Subcutaneous adipose tissue (tissue), 4 donors: Measurements from ENCODE around the gene KRTAP19-3. TPM values are rescaled to one million over a fixed set of nuclear protein-coding genes. Genes with fewer than 3 reads are reported as not detected.

Experiments used
- CTCF ChIP-seq: fragments of 450-650 bp; IDR thresholded peaks from one replicate; pipeline ENCODE4 v1.5.1; 2016; ENCODE audit warnings: low read depth, mild to moderate bottlenecking, control low read depth, antibody characterized with exemption, moderate library complexity
- total RNA-seq, 4 donors: library from RNA; depleted of rRNA; stranded (reverse); fragments of >200 nt; gene quantifications; one replicate each; pipeline ENCODE4 v1.1.0, GENCODE V29; 2016

Gene KRTAP19-3
- total RNA-seq, 4 donors from 2014 or later = not detected

- no peak for TF ChIP-seq CTCF
Observed at GRCh38 chr21:30482130-30482529, 9.7 kb downstream of the KRTAP19-3 start.

DNA sequence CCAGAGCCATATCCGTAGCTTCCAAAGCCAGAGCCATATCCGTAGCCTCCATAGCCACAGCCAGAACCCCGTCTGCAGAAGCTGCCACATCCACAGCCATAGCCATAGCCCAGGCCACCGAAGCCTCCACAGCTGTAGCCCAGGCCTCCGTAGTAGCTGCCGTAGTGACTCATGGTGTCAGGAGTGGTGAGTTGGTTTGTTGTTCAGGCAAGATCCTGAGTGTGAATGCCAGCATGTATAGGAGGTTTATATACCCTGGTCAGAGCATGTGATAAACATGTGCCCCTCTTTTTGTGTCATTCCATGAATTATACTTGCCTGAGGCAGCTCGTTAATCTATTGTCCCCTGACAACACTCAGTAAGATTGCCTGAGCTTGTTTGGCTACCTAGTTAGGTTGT, 11.7 kb downstream of the KRTAP19-3 start, which contains the start of gene KRTAP19-1:
Gene KRTAP19-1 (minus strand): TSS at position 223 of the 400 bp plus-strand sequence. CDS start 50 bp downstream, at position 173.
- TF ChIP-seq CTCF = no peak

GRCh38 chr21:30479259-30479658, 12.6 kb downstream of the KRTAP19-3 start:
- TF ChIP-seq CTCF = no peak

GRCh38 chr21:30478004-30478403, 13.8 kb downstream of the KRTAP19-3 start:
- no peak for TF ChIP-seq CTCF

GRCh38 chr21:30468900-30469714, 22.7 kb downstream of the KRTAP19-3 start:
- no peak for TF ChIP-seq CTCF

DNA sequence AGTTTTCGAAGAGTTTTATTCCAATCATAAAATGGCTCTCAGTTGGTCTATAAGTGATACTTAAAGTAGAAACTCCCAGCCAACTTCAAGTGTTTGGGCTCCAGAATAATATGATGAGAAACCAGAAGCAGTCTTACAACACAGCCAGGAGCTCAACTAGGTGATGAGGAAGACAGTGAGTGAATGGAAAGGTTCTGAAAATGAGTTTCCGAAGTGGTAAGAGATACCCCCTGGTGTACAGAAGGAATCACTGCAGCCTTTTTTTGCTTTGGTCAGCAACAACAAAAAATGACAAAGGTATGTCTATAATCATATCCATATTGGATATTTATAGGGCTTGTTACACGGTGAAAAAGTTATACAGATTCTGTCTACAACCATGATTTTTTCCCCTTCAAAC, 28.1 kb downstream of the KRTAP19-3 start:
- TF ChIP-seq CTCF = no peak

DNA sequence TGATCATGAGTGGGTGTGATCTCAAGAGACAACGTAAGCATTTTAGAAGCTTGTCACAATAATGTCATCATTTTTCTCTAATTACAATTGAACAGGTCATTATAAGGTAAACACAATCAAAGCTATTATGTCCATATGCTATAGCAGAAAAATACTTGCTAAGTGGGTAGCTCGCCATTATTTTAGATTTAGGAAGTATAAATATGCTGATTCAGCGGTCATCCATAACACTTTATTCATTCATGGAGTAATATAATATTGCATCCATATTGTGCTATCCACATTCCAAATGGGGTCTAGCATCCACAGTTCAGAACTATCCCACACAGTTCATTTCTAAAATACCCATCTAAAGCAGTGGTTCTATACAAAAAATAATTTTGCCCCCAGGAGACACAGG, 43.3 kb downstream of the KRTAP19-3 start:
- no peak for TF ChIP-seq CTCF
